Tibial artery (tissue), 4 donors: ENCODE results near the gene DVL3.

Experiments used
- DNase-seq, 2 donors: peaks; one replicate each; pipeline ENCODE4 v3.0.0-alpha.2; 2019
- H3K27ac ChIP-seq, 2 donors: fragments of 200-600 bp; sonication (generic) in 1 of 2; 1 replicate in 1 of 2; 2 replicates in 1 of 2; pipeline ENCODE4 v1.5.1; 2018 to 2019; ENCODE audit warnings: mild to moderate bottlenecking in 1 of 2
- H3K27me3 ChIP-seq, 2 donors: fragments of 200-600 bp; sonication (generic) in 1 of 2; one replicate each; pipeline versions ENCODE4 v1.5.1 to v1.6.0; 2016 to 2019
- H3K36me3 ChIP-seq, 3 donors: fragments of 200-600 bp; sonication (generic) in 2 of 3; one replicate each; pipeline ENCODE4 v1.5.1; 2016 to 2019; ENCODE audit warnings: mild to moderate bottlenecking in 2 of 3
- H3K4me1 ChIP-seq, 4 donors: fragments of 200-600 bp; sonication (generic) in 2 of 4; 1 replicate in 3 of 4; 2 replicates in 1 of 4; pipeline ENCODE4 v1.5.1; 2016 to 2019
- H3K4me3 ChIP-seq, 2 donors: fragments of 200-600 bp; sonication (generic) in 1 of 2; 1 replicate in 1 of 2; 2 replicates in 1 of 2; pipeline ENCODE4 v1.5.1; 2018 to 2019; ENCODE audit warnings: mild to moderate bottlenecking in 2 of 2
- H3K9me3 ChIP-seq, 3 donors: fragments of 200-600 bp; sonication (generic) in 1 of 3; one replicate each; pipeline ENCODE4 v1.5.1; 2016 to 2019
- CTCF ChIP-seq, 2 experiments: fragments of 200-600 bp in 1 of 2; fragments of 450-650 bp in 1 of 2; IDR thresholded peaks; one replicate each; pipeline ENCODE4 v1.5.1; 2017 to 2019; ENCODE audit warnings: antibody characterized with exemption in 2 of 2, mild to moderate bottlenecking in 1 of 2, moderate library complexity in 1 of 2
- intact Hi-C: fragments of 100-400 bp; cut with DNase I; formaldehyde crosslinking; loops from one replicate; pipeline ENCODE4 v1.15.0; 2023; ENCODE audit warnings: low total_unique reads

Gene DVL3

DNA sequence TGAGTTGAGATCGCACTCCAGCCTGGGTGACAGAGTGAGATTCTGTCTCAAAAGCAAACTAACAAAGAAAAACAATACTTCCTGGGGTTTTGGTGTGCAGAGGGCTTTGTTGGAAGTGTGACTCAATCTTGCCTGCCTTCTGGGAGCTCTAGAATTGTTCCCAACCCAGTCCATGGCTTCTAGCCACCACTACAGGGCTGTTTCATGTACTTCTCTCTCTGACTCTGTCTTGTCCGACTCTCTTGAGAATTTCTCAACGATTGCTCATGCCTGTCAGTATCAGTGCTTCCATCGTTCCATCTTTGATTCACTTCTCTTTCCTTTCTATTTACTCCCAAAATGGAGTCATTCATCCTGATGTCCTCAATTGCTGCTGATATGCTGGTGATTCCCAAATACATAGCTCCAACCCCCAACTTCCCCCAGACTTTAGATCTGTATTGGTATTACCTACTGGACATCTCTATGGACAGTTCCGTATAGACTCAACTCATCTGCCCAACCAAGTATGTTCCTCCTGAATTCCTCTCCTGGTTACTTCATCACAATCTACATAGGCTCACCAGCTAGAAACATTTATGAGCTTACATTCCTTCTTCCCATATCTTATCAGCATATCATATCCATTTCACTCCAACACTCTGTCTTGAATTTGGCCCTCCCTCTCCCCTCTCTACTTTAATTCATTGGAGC, 17.6 kb downstream of the DVL3 start:
- H3K9me3 ChIP-seq, result no peaks in the 10 kb centered on the region
- H3K4me1 ChIP-seq, result peaks cover 0 to 32% (median 26%) of the 10 kb centered on the region in 4 donors
- H3K36me3 ChIP-seq, result peaks cover 37 to 65% (median 53%) of the 10 kb centered on the region in 3 donors
- intact Hi-C loops, result no loop called here
- DNase-seq, result no peak
- no peak for TF ChIP-seq CTCF (IDR thresholded peaks at IDR 0.05)
- H3K27me3 ChIP-seq, result no peaks in the 10 kb centered on the region
- no peak overlapping the region for H3K4me3 ChIP-seq
- H3K27ac ChIP-seq, result peak overlapping the region in 1 of 2 donors; percentile 70

GRCh38 chr3:184173374-184173722, 18.2 kb downstream of the DVL3 start:
- Histone ChIP-seq H3K27ac (peak overlapping the region in 1 of 2 donors; percentile 70), H3K4me1 (peaks cover 0 to 37% (median 28%) of the 10 kb centered on the region in 4 donors), H3K27me3 (no peaks in the 10 kb centered on the region), H3K9me3 (no peaks in the 10 kb centered on the region), H3K4me3 (no peak overlapping the region), H3K36me3 (peaks cover 37 to 65% (median 53%) of the 10 kb centered on the region in 3 donors)
- TF ChIP-seq CTCF (IDR thresholded peaks at IDR 0.05), result no peak
- no peak for DNase-seq
- intact Hi-C loops, result no loop called here

GRCh38 chr3:184174284-184174645, 19.1 kb downstream of the DVL3 start:
- no peaks in the 10 kb centered on the region for H3K9me3 ChIP-seq
- no peak for TF ChIP-seq CTCF (IDR thresholded peaks at IDR 0.05)
- peak overlapping the region; percentile 56 to 70 for H3K27ac ChIP-seq
- DNase-seq, result no peak
- no peaks in the 10 kb centered on the region for H3K27me3 ChIP-seq
- intact Hi-C loops, result loop anchor here (2.0 kb wide), 2 partner anchors 19 to 75 kb away; partner anchors contain the start of genes ALG3, DVL3 and EEF1AKMT4
- H3K4me3 ChIP-seq, result no peak overlapping the region
- peaks cover 0 to 37% (median 28%) of the 10 kb centered on the region in 4 donors for H3K4me1 ChIP-seq
- peaks cover 40 to 65% (median 53%) of the 10 kb centered on the region in 3 donors for H3K36me3 ChIP-seq

DNA sequence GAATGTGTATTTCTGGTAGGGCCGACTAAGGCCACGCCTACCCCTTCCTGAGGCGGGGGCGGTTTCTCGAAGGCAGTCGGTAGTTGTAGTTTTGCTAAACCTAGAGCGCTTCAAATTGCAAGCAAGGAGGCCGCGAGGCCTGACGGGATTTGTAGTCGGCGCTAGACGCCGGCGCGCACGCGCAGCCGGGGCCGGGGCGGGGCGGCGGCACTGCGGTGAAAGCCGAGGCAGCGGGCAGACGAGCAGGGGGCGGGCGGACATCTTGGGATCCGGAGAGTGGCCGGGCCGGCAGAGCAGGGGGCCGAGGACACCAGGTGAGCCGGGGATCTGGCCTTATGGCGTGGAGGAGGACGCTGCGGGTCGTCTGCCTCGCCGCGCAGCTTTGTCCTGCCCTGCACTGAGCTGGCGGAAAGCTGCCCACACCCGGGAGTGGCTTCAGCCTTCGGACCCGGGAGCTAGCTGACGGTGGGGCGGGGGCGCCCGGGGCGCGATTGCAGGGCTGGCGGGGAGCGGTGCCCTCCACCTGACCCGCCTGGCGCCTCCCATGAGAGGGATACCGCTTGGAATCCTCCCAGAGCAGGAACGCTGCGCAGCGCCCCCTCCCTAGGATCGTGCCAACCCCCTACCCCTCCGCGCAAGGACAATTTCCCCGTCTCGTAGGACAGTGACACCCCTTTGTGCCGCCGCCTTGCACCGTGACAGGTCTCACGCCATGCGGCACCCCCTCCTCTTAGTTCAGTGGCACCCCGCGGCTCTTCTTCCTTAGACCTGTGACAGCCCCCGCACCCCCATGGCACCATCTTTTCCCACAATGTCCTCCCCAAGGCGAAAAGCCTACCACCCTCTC, 19.7 kb downstream of the DVL3 start, which contains the start of gene AP2M1:
Gene AP2M1, plus strand, starts transcription at position 210 of the 847 bp plus-strand sequence. CDS start 2,139 bp downstream, outside the sequence.
- intact Hi-C loops, result loop anchor here (2.0 kb wide), 2 partner anchors 20 to 74 kb away; partner anchors contain the start of genes ALG3, DVL3 and EEF1AKMT4
- Histone ChIP-seq H3K4me1 (peaks cover 0 to 37% (median 28%) of the 10 kb centered on the region in 4 donors), H3K27ac (peak within 1 kb of the TSS; percentile 97 to 99), H3K27me3 (no peaks in the 10 kb centered on the region), H3K4me3 (peak within 1 kb of the TSS; percentile 95 to 100), H3K36me3 (peaks cover 43 to 65% (median 55%) of the 10 kb centered on the region in 3 donors), H3K9me3 (no peaks in the 10 kb centered on the region)
- no peak for TF ChIP-seq CTCF (IDR thresholded peaks at IDR 0.05)
- peak; percentile 99 for DNase-seq

DNA sequence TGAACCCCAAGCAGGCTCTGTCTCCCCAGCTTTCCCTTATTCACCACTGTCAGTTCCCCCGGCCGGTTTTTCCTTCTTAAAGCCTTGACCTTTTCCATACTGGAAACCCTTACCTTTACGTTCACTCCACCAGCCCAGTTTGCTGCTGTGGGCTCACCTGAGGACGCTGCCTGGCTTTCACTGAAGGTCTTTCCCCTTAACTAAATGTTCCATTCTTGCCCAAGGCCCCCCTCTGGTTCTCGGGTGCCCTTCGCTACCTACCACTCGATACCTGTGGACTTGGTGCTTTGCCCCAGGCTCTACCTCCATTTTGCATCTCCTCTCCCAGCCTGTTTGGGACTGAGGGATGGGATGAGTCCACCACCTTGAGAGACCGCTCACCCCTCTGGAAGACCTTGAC, 20.3 kb downstream of the DVL3 start:
- peaks cover 44 to 65% (median 55%) of the 10 kb centered on the region in 3 donors for H3K36me3 ChIP-seq
- TF ChIP-seq CTCF (IDR thresholded peaks at IDR 0.05), result no peak
- intact Hi-C loops, result loop anchor here (2.0 kb wide), 2 partner anchors 21 to 73 kb away; partner anchors contain the start of genes ALG3, DVL3 and EEF1AKMT4
- peaks cover 0 to 37% (median 28%) of the 10 kb centered on the region in 4 donors for H3K4me1 ChIP-seq
- H3K27me3 ChIP-seq, result no peaks in the 10 kb centered on the region
- H3K4me3 ChIP-seq, result peak overlapping the region; percentile 95 to 100
- no peaks in the 10 kb centered on the region for H3K9me3 ChIP-seq
- peak overlapping the region; percentile 97 to 99 for H3K27ac ChIP-seq
- no peak for DNase-seq
